Uterus (tissue), 4 donors: Measurements from ENCODE around the gene LRRC70. TPM values are rescaled to one million over a fixed set of nuclear protein-coding genes. Genes with fewer than 3 reads are reported as not detected.

Source experiments
- DNase-seq, 2 donors: peaks; one replicate each; pipeline ENCODE4 v3.0.0-alpha.2; 2019 to 2020
- H3K27ac ChIP-seq, 2 donors: fragments of 200-600 bp; sonication (generic); 1 replicate in 1 of 2; 2 replicates in 1 of 2; pipeline ENCODE4 v1.5.1; 2016 to 2018
- H3K27me3 ChIP-seq, 2 donors: fragments of 200-600 bp; sonication (generic); one replicate each; pipeline ENCODE4 v1.5.1; 2018 to 2019; ENCODE audit warnings: control low read depth in 1 of 2
- H3K36me3 ChIP-seq, 2 donors: fragments of 200-600 bp; sonication (generic); one replicate each; pipeline ENCODE4 v1.5.1; 2019; ENCODE audit warnings: control low read depth in 1 of 2
- H3K4me1 ChIP-seq, 2 donors: fragments of 200-600 bp; sonication (generic); one replicate each; pipeline ENCODE4 v1.5.1; 2018 to 2019; ENCODE audit warnings: control low read depth in 1 of 2
- H3K4me3 ChIP-seq, 2 donors: fragments of 200-600 bp; sonication (generic); 1 replicate in 1 of 2; 2 replicates in 1 of 2; pipeline ENCODE4 v1.5.1; 2018 to 2019; ENCODE audit warnings: mild to moderate bottlenecking in 1 of 2
- H3K9me3 ChIP-seq, 2 donors: fragments of 200-600 bp; sonication (generic); one replicate each; pipeline ENCODE4 v1.5.1; 2019; ENCODE audit warnings: control low read depth in 1 of 2
- POLR2A ChIP-seq, 2 donors: fragments of 450-650 bp; IDR thresholded peaks; one replicate each; pipeline ENCODE4 v1.6.1; 2016; ENCODE audit warnings: antibody characterized with exemption in 2 of 2, mild to moderate bottlenecking in 1 of 2, moderate library complexity in 1 of 2
- intact Hi-C: fragments of 100-400 bp; cut with DNase I; formaldehyde crosslinking; loops from one replicate; pipeline ENCODE4 v1.15.1; 2023; ENCODE audit warnings: low total_unique reads
- total RNA-seq, 4 donors: library from RNA; depleted of rRNA in 3 of 4; stranded (reverse); fragments of >200 nt in 3 of 4; gene quantifications; one replicate each; pipeline versions ENCODE4 v1.1.0 to v1.2.4, GENCODE V29; 2014 to 2023
- TF ChIP-seq, protein P1 (sequence below), 4 experiments: fragments of 200-600 bp in 2 of 4; fragments of 450-650 bp in 2 of 4; sonication (generic) in 2 of 4; IDR thresholded peaks; one replicate each; pipeline ENCODE4 v1.5.1; 2016 to 2019; ENCODE audit warnings: antibody characterized with exemption in 4 of 4, mild to moderate bottlenecking in 2 of 4, moderate library complexity in 1 of 4
- donor health status: DM: yes; HTN: yes; CAD: no.

The LRRC70 gene
- total RNA-seq, 4 donors from 2014 or later: 3.3 to 17.6 (median 8.9) TPM

DNA sequence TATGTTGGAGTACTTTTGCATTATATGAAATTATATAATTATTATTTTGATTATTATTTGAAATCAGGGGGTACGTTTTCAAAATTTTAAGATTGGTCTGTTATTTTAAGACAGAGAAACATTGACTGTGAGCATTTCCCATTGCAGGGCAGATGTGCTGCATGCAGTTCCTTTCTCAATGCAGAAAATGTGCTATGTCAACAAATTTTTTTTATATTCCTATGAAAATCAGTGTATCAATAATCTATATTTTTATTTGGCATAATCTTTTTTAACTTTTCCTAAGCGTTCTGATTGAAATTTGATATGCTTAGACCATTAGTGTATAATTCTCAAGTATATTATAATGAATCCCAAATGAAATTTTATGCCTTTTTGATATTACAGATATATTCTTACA is 41.8 kb upstream of the LRRC70 start:
- no peak for TF ChIP-seq POLR2A (IDR thresholded peaks at IDR 0.05)
- TF ChIP-seq, protein P1, sequence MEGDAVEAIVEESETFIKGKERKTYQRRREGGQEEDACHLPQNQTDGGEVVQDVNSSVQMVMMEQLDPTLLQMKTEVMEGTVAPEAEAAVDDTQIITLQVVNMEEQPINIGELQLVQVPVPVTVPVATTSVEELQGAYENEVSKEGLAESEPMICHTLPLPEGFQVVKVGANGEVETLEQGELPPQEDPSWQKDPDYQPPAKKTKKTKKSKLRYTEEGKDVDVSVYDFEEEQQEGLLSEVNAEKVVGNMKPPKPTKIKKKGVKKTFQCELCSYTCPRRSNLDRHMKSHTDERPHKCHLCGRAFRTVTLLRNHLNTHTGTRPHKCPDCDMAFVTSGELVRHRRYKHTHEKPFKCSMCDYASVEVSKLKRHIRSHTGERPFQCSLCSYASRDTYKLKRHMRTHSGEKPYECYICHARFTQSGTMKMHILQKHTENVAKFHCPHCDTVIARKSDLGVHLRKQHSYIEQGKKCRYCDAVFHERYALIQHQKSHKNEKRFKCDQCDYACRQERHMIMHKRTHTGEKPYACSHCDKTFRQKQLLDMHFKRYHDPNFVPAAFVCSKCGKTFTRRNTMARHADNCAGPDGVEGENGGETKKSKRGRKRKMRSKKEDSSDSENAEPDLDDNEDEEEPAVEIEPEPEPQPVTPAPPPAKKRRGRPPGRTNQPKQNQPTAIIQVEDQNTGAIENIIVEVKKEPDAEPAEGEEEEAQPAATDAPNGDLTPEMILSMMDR (IDR thresholded peaks at IDR 0.05): no peak
- no peaks in the 10 kb centered on the region for H3K9me3 ChIP-seq
- no peak overlapping the region for H3K4me3 ChIP-seq
- intact Hi-C loops: no loop called here
- H3K27me3 ChIP-seq: no peaks in the 10 kb centered on the region
- H3K27ac ChIP-seq: no peak overlapping the region
- H3K4me1 ChIP-seq: no peaks in the 10 kb centered on the region
- no peak for DNase-seq
- no peaks in the 10 kb centered on the region for H3K36me3 ChIP-seq

DNA sequence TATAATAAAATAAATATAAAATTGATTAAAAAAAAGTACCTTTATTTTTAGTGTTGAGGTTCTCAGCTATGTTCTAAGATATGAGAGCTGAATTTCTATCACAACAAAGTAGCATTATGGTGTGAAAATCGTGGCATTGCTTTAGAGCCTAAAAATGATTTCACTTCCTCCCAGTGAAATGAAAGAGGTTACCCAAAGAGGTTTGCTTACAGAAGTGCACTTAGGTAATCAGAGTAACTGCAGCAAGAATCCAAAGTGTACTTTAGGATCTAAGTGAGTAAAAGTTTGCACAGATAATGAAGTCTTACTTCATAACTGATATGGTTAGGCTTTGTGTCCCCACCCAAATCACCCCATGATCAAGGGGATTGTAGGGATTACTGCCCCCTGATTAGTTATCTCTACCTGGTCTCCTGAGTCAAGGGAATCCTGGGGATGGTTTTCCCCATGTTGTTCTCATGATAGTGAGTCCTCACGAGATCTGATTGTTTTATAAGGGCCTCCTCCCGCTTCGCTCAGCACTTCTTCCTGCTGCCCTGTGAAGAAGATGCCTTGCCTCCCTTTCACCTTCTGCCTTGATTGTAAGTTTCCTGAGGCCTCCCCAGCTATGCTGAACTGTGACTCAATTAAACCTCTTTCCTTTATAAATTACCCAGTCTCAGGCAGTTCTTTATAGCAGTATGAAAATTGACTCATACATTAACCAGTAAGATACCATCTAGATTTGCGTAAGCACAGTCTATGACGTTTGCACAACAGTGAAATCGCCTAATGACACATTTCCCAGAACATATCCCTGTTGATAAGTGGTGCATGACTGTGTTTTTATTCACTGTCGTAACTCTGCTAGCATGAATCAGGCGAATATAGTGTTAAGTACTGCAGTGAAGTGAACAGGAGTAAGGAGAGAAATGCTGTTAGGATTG is 40.3 kb upstream of the LRRC70 start:
- TF ChIP-seq POLR2A (IDR thresholded peaks at IDR 0.05): no peak
- TF ChIP-seq, protein P1 (IDR thresholded peaks at IDR 0.05): no peak
- no peaks in the 10 kb centered on the region for H3K36me3 ChIP-seq
- intact Hi-C loops: no loop called here
- H3K4me1 ChIP-seq: no peaks in the 10 kb centered on the region
- H3K4me3 ChIP-seq: no peak overlapping the region
- H3K27me3 ChIP-seq: no peaks in the 10 kb centered on the region
- no peak overlapping the region for H3K27ac ChIP-seq
- H3K9me3 ChIP-seq: no peaks in the 10 kb centered on the region
- no peak for DNase-seq

DNA sequence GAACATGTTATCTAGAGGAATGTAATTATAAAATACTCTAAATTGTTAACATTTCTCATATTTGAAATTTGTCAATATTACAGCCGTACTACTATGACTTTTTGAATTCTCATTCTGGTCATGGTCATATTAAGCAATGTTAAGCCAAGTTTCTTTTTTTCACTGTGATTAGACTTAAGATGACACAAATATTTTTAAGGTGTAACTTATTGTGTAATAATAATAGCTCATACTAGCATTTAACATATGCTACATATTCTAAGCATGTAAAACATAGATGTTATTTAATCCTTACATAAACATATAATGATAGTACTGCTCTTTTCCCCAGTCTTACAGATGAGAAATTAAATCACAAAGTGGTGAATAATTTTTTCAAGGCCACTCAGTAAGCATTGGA is 35.9 kb upstream of the LRRC70 start:
- H3K27me3 ChIP-seq: no peaks in the 10 kb centered on the region
- no peak overlapping the region for H3K4me3 ChIP-seq
- DNase-seq: no peak
- no peak for TF ChIP-seq POLR2A (IDR thresholded peaks at IDR 0.05)
- TF ChIP-seq, protein P1 (IDR thresholded peaks at IDR 0.05): no peak
- no peaks in the 10 kb centered on the region for H3K9me3 ChIP-seq
- no peaks in the 10 kb centered on the region for H3K4me1 ChIP-seq
- H3K27ac ChIP-seq: no peak overlapping the region
- no peaks in the 10 kb centered on the region for H3K36me3 ChIP-seq
- intact Hi-C loops: no loop called here

DNA sequence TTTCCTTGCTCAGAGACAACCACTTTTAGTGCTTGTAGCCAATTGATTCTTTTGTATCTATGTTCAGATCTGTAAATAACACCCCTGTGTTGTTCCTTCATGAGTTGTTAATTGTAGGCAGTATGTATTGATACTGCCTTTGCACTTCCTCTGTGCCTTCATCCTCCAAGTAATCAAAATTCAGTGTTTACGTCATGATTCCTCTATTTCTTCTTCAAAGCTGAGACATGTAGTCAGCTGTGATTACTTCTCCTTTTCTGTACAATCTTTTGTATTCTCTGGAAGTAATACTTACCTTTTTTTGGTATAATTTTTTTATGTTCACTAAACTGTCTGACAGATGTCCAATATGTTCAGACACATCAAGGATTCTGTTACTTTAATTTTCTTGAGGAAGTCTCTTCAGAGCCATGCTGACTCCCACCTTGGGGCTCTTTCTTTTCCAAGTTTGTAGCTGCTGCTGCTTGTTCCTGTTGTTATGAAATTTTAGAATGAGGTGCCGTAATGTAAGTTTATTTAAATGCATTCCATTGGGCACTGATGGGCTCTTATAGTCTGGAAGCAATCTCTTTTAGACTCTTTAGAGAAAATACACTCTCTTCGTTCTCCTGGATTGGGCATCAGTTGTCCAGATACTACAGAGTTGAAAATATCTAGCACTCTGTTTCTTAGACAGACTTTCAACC is 30.5 kb upstream of the LRRC70 start:
- TF ChIP-seq, protein P1 (IDR thresholded peaks at IDR 0.05): no peak
- TF ChIP-seq POLR2A (IDR thresholded peaks at IDR 0.05): no peak
- H3K27ac ChIP-seq: no peak overlapping the region

DNA sequence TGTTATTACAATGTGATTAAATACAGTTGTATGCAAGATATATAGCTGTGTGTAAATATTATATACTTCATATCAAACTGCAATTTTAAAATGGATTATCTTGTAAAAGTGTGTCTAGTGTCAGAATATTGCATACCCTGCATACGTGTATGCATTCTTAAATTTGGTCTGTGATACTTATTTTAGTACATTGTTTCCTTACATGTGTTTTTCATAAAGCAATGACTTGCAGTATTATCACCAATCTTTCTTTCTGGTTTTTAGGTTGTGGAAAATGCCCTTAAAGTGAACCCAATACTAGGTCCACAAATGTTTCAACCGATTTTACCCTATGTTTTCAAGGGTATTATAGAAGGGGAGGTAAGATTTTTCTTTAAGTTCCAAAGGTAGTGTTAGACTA is 28.5 kb upstream of the LRRC70 start:
- Histone ChIP-seq H3K27ac (no peak overlapping the region), H3K27me3 (no peaks in the 10 kb centered on the region)
- TF ChIP-seq POLR2A (IDR thresholded peaks at IDR 0.05): no peak
- TF ChIP-seq, protein P1 (IDR thresholded peaks at IDR 0.05): no peak

More for the DNA sequence above, 30.5 kb upstream of the LRRC70 start:
- Histone ChIP-seq H3K4me3 (no peak overlapping the region), H3K9me3 (no peaks in the 10 kb centered on the region), H3K36me3 (no peaks in the 10 kb centered on the region), H3K27me3 (no peaks in the 10 kb centered on the region), H3K4me1 (no peaks in the 10 kb centered on the region)
- no peak for DNase-seq
- intact Hi-C loops: no loop called here

More for the DNA sequence above, 28.5 kb upstream of the LRRC70 start:
- Histone ChIP-seq H3K4me3 (no peak overlapping the region), H3K4me1 (no peaks in the 10 kb centered on the region), H3K9me3 (no peaks in the 10 kb centered on the region), H3K36me3 (no peaks in the 10 kb centered on the region)
- no peak for DNase-seq
- intact Hi-C loops: no loop called here
